GM12874 (cell line): Measurements from ENCODE around the gene DUSP14.

Experiments used
- TF ChIP-seq, protein P1 (sequence below): IDR thresholded peaks from 2 replicates; pipeline ENCODE4 v1.5.1; 2011; ENCODE audit warnings: low read depth, mild to moderate bottlenecking, control low read depth, low read length, moderate library complexity; ENCODE audit not compliant: insufficient read depth

The DUSP14 gene

DNA sequence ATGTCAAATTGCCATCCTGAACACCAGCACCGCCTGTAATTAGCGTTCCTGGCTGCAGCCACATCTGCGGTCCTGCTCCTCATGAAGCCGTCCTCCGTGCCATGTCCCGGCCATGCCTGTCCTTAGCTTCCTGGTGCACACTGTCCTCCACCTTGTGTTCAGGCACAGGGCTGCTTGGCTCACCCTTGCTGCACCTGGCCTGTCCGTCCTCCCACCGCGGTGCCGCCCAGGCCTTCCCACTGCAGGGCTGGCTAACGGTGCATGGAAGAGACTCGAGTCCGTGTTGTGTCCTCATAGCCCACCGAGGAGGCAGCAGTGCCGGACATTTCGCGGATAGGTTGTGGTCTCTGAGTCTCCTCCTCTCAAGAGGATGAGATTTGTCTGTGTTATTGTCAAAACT, 20.4 kb downstream of the DUSP14 start:
- TF ChIP-seq, protein P1, sequence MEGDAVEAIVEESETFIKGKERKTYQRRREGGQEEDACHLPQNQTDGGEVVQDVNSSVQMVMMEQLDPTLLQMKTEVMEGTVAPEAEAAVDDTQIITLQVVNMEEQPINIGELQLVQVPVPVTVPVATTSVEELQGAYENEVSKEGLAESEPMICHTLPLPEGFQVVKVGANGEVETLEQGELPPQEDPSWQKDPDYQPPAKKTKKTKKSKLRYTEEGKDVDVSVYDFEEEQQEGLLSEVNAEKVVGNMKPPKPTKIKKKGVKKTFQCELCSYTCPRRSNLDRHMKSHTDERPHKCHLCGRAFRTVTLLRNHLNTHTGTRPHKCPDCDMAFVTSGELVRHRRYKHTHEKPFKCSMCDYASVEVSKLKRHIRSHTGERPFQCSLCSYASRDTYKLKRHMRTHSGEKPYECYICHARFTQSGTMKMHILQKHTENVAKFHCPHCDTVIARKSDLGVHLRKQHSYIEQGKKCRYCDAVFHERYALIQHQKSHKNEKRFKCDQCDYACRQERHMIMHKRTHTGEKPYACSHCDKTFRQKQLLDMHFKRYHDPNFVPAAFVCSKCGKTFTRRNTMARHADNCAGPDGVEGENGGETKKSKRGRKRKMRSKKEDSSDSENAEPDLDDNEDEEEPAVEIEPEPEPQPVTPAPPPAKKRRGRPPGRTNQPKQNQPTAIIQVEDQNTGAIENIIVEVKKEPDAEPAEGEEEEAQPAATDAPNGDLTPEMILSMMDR, result no peak

DNA sequence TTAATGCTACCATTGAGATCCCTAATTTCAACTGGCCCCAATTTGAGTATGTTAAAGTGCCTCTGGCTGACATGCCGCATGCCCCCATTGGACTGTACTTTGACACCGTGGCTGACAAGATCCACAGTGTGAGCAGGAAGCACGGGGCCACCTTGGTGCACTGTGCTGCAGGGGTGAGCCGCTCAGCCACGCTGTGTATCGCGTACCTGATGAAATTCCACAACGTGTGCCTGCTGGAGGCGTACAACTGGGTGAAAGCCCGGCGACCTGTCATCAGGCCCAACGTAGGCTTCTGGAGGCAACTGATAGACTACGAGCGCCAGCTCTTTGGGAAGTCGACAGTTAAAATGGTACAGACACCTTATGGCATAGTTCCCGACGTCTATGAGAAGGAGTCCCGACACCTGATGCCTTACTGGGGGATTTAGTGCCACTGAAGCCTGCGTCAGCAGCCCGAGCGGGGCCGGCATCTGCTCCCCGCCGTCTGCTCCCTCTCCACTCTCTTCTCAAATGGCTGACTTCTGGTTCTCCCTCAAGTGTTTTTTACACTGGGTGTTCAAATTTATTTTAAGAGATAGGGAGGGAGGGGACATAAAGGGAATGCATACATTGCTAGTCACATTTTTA, 22.9 kb downstream of the DUSP14 start:
- TF ChIP-seq, protein P1, result no peak

DNA sequence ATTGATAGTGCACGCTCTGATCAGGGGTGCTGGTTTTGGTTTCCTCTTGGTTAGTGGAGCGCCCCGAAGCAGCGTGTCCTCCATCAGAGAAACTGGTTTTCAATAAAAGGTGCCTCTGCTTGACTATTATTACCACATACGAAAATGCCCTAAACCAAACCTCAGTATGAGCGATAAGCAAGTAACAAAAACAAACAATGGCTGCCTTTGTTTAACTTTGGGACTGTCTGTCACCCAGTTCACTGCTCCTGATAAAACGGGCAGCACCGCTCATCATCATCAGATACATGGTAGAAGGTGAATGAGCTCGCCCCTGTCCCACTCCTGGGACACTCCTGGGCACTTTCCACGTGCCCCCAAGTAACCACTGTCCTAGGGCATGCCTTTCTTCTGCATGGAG, 24.0 kb downstream of the DUSP14 start:
- TF ChIP-seq, protein P1, result no peak

DNA sequence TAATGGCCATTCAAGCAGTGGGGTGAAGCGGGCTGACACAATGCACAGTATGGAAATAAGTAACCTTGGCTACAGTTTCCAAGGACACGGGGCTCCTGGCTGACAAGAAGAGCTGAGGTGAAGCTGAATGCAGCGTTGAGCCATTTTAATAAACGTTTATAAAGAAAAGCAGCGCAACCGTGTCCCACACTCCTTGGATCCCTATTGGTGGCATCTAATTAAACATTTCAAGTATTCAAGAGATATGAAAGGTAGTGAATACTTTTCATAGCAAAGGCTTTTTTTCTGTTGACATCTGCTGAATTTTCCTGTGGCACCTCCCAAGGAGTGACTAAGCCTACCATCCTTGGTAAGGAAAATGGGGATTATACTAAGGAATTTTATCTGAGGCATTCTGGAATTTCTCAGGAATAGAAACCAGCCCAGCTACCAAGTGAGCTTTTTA, 26.5 kb downstream of the DUSP14 start:
- TF ChIP-seq, protein P1, result no peak

DNA sequence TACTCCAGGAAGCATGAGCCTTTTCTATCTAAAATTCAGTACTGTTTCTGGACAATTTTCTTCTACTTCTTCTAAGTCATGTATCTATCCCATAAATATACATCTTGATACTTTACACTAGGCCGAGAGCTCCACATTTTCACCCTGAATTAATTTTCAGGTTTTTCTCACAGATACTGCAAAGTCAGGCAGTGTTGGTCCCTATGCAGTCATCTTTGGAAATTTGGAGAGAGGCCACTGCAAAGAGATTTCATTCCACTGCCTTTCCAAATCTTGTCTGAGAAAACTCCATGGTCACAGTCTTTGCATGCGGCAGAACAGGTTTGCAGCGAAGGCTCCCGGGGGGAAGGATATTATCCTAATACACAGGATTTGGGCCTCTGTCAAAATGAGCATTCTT, 28.2 kb downstream of the DUSP14 start:
- TF ChIP-seq, protein P1, result no peak

DNA sequence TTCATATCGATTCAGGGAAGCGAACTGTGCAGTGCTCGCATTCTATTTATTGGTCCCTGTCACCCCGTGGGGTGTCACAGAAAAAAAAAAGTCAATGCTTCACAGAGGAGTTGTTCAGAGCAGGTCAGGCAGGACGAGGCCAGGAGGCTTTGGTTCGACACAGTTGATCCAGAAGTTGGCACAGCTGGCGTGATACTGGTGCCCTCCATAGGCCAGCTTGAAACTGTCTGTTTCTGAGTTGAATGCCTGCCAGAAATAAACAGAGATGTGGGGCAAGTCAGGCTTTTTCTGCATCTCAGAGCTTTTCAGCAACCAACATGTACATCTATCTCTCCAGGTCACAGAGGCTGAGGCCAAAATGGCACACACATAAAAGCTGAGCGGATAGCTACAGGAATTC, 29.1 kb downstream of the DUSP14 start:
- TF ChIP-seq, protein P1, result no peak

DNA sequence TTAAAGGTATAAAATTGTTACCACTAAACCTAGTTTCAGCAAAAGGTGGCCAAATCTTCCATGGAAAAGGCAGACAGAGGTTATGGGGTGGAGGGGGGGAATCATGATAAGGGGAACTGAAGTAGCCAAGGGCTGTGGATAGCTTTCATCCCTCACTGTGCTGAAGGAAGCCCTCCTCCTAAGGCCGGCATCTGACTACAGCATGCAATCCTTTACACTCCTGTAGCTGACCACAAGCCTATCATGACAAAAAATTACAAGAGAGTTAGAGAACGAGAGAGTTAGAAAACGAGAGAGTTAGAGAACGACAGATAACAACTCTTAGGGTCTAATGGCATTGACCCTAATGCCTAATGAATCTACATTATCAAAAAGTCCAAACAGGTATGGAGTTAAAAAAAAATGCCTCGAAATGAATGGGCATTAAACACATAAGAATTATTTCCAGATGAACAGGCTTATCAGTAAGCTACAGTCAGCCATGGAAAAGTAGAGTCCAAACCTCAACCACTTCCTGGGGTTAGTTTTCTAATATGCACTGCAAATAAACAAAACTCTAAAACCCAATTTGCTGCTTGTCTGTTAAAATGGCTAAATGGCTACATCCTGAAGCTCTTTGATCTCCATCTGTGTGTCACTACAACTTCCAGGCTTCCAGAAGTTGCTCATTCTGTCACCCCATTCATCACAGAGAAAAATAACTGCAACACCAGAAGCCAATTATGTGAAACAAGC, 29.7 kb downstream of the DUSP14 start:
- TF ChIP-seq, protein P1, result no peak
